GM08714 (cell line): ENCODE results near the gene WRAP53.

ENCODE experiments used
- H3K4me3 ChIP-seq: fragments of 200-500 bp; sonication (Bioruptor generic); 2 replicates; pipeline ENCODE4 v1.5.1; 2014; ENCODE audit warnings: mild to moderate bottlenecking, low read length, inconsistent platforms
- ZNF274 ChIP-seq: IDR thresholded peaks from 2 replicates; pipeline ENCODE4 v1.6.1; 2012; ENCODE audit warnings: mild to moderate bottlenecking, low read depth, low read length

Gene WRAP53

GRCh38 chr17:7711051-7711755, 22.9 kb downstream of the WRAP53 start:
- H3K4me3 ChIP-seq: no peak overlapping the region
- no peak for TF ChIP-seq ZNF274

- no peak overlapping the region for H3K4me3 ChIP-seq
- TF ChIP-seq ZNF274: no peak
These were observed 24.0 kb downstream of the WRAP53 start for GRCh38 chr17:7712111-7712771.

DNA sequence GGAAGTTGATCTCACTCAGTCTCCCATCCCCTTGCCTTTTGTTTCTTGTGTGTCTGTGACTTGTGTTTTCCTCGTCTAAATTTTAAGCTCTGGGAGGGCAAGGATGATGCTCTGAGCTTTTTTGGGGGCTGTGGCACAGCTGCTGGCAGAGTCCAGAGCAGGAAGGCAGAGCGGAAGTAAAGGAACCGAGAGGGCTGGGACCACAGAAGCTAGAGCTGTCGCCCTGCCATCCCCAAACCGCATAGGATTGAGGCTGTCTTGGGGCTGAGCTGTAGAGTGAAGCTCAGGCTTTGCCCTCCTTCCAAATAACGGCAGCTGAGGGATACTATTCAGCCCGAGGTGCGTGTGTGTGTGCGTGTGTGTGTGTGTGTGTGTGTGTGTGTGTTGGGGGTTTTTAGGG, 25.5 kb downstream of the WRAP53 start:
- H3K4me3 ChIP-seq: no peak overlapping the region
- TF ChIP-seq ZNF274: no peak

- no peak overlapping the region for H3K4me3 ChIP-seq
- TF ChIP-seq ZNF274: no peak
These were observed 26.7 kb downstream of the WRAP53 start for GRCh38 chr17:7714721-7715594.

DNA sequence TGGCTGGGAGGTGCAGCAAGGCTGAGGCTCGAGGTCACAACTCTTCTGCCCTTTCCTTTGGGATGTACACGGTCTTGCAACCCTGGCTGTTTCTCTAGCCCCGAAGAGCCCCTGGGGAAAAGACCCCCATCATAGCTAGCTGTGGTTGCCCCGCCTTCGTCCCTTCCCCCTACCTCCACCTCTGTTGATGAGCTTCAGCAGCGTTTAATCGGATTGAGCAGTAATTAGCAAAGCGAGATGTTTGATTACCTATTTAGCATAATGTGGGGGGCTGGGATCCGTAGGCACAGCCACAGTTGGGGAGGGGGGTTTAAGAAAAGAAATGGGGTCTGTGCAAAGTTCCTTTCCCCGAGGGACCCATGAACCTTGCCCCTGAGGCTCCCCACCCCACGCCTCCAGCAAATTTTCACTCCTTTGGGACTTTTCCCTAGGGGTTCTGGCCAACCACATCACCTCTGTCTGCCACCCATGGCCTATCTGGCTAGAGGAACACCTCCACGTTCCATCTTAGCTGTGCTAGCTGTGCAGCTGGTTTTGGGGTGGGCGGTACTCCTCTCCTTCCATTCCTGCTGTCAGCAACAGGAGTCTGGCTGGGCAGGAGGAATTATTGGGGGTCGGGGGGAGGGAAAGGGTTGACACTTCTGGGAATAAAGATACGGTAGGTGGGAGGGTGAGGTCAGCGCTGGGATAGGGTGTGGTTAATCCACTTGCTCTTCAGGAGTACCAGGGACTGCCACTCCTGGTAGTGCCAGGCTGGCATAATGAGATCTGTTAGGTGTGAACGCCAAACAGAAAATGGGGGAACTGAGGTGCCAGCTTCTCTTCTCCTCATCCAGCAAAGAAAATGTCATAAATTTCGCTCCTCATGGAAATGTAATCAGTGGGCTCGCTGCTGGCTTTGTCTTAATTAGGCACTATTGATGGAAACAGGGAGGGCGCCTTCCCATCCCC, 27.9 kb downstream of the WRAP53 start:
- no peak overlapping the region for H3K4me3 ChIP-seq
- TF ChIP-seq ZNF274: no peak

DNA sequence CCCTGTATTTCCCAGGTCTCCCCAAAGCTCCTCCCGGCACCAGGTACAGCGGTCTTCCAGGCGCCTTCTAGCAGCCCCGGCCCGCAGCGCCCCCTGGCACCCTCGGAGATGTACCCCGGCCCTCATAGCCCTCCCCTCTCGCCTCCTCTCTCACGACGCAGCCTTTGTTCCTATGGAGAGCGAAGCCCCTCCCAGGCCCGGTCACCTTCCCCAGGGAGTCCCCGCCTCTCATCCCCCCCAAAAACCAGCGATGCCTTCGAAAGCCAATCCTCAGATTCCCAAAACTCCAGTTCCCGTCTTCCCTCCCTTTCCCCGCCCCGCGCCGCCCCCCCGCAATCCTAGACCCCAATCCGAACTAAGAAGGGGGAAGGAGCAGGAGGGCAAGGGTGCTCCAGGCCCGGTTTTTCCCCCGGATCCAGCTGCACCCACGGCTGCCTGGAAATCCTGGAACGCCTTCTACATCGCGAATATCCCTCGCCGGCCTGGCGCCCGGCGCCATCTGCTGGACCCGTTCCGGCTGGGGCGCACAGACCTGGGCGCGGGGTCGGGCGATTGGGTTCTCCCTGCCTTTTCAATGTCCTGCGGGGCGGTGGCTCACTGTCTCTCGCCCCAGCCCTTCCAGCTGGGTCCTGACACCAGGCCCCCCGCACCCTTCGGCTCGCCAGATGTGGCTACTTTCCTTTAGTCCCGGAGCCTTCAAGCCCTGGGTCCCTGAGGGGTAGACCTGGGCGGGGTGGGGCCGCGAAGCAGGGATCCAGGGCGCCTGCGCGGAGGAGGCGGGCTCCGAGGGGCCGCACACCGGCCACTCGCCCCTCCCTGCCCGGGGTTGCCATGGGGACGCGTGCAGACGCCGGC, 28.9 kb downstream of the WRAP53 start, which contains the start of gene DNAH2:
TSS of gene DNAH2 (plus strand) at position 844 of the 855 bp plus-strand sequence. CDS start 1,991 bp downstream, outside the sequence.
- H3K4me3 ChIP-seq: no peak within 1 kb of the TSS; the same call in 1 of the 2 replicates
- TF ChIP-seq ZNF274: no peak

GRCh38 chr17:7717756-7718350, 29.6 kb downstream of the WRAP53 start:
- no peak for TF ChIP-seq ZNF274
- no peak overlapping the region for H3K4me3 ChIP-seq

DNA sequence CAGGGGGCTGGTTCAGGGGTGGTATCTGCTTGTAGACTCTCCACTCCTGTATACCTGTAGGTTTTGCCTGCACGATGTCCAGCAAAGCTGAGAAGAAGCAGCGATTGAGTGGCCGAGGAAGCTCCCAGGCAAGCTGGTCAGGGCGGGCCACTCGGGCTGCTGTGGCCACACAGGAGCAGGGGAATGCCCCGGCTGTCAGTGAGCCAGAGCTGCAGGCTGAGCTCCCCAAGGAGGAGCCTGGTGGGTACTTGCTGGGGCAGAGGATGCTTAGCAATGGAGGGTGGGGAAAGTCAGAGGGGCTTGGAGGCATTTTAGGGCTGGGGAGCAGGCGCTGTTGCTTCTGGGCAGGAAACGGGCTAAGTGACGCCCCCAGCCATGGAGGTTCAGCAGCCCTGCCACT, 31.4 kb downstream of the WRAP53 start:
- no peak for TF ChIP-seq ZNF274

GRCh38 chr17:7720125-7720524, 31.8 kb downstream of the WRAP53 start:
- H3K4me3 ChIP-seq: no peak overlapping the region
- no peak for TF ChIP-seq ZNF274

More for the DNA sequence above, 31.4 kb downstream of the WRAP53 start:
- H3K4me3 ChIP-seq: no peak overlapping the region

DNA sequence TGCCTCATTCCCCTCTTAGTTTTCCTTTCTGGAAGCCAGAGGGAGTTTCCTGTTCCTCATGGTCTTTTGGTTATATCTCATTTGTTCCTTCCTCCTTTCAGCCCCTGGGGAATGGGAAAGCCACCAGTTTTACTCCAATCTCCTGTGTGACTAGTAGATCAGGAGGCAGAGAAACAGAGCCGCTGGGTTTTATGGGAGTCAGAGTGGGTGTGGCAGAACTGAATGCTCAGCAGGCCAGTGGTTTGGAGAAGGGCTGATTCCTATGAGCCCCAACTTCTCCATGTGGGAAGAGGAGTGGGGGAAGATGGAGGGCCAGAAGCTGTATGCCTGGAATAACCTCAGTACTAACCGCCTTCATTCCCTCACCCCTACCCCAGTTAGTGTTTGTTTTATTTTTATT, 33.3 kb downstream of the WRAP53 start:
- H3K4me3 ChIP-seq: no peak overlapping the region
- no peak for TF ChIP-seq ZNF274

- TF ChIP-seq ZNF274: no peak
- H3K4me3 ChIP-seq: no peak overlapping the region
These were observed 39.6 kb downstream of the WRAP53 start for GRCh38 chr17:7727886-7728285.

DNA sequence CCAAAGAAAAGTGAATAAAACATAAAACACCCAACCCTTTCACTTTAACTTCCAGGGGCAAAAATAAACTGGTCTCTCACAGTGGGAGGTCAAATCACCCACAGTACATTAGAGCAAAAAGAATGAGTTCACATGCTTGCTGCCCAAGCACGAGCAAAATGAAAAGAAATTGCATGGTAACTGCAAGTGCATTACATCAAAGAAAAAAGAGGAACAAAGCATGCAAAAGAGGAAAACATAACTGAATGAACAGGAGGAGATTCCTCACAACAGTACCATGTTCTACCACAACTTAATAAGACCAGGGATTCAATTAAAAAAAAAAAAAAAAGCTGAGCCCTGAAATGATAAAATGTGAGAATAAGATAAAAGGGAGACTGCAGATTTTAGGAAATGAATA, 41.5 kb downstream of the WRAP53 start:
- no peak for TF ChIP-seq ZNF274
- H3K4me3 ChIP-seq: no peak overlapping the region
